ENCODE measurements around the gene KDELR1. TPM values are rescaled to one million over a fixed set of nuclear protein-coding genes. Genes with fewer than 3 reads are reported as not detected.

Gene KDELR1
- total and polyA plus RNA-seq, 7 donors: 61.5 to 195 (median 76.8) TPM

DNA sequence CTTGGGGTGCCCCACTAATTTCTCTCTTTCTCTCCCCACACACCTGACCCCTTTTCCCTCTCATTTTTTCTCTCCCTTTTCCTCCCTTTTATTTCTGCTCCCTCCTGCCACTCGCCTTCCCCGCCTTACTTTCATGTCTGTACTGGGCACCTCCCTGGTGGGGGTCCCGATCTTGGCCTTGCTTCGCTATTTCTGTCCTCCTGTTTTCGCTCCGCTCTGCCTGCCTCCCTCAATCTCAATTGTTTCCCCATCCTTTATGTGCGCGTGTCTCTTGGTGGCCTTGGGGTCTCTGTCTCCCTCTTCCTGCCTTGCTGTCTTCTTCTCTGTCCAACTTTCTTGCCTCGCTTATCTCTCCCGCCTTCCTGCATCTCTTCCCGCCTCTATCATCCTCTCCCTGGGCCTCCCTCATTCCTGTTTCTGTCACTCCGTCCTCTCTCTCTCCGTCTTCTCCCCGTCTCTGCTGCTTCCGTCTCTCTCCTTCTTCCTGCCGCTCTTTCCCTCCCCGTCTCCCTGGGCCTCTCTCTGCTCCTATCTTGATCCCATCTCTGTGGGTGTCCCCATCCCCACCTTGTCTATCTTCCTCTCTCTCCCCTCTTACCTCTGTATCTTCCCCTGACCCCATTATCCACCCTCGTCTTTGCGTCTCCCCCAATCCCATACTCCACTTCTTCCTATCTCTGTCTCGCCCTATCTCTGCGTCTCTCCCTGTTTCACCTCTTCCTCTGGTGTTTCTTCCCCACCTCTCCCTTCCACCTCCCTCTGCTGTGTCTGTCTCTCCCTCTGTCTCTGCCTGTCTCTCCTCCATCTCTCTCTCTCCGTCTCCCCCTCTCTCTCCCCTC is 6.1 kb upstream of the KDELR1 start:
- H3K36me3 ChIP-seq: no peaks in the 10 kb centered on the region
- TF ChIP-seq POLR2A (IDR thresholded peaks at IDR 0.05): no peak
- no peak for TF ChIP-seq POLR2AphosphoS5 (IDR thresholded peaks at IDR 0.05)
- TF ChIP-seq CTCF (IDR thresholded peaks at IDR 0.05): no peak
- TF ChIP-seq EP300 (IDR thresholded peaks at IDR 0.05): no peak
- H3K4me3 ChIP-seq: peak overlapping the region in 2 of 4 donors; percentile 36 to 46
- intact Hi-C loops (cut with DNase I): no loop called here
- WGBS, 2 donors: 47% methylated on average over 22 of the region's 22 CpGs
- peaks cover 45 to 67% (median 61%) of the 10 kb centered on the region in 3 donors for H3K27me3 ChIP-seq
- no peaks in the 10 kb centered on the region for H3K9me3 ChIP-seq
- no peak overlapping the region for H3K27ac ChIP-seq
- H3K4me1 ChIP-seq: peaks cover 0 to 31% (median 26%) of the 10 kb centered on the region in 4 donors
- DNase-seq: no peak

- no peak overlapping the region for H3K27ac ChIP-seq
- peaks cover 45 to 73% (median 67%) of the 10 kb centered on the region in 3 donors for H3K27me3 ChIP-seq
- H3K4me1 ChIP-seq: peaks cover 0 to 31% (median 26%) of the 10 kb centered on the region in 4 donors
- DNase-seq: no peak
- WGBS, 2 donors: 42 to 53% methylated on average over 2 of the region's 2 CpGs
- H3K9me3 ChIP-seq: no peaks in the 10 kb centered on the region
- H3K36me3 ChIP-seq: no peaks in the 10 kb centered on the region
- no peak overlapping the region for H3K4me3 ChIP-seq
- intact Hi-C loops (cut with DNase I): no loop called here
- TF ChIP-seq EP300 (IDR thresholded peaks at IDR 0.05) (no peak), POLR2AphosphoS5 (IDR thresholded peaks at IDR 0.05) (no peak), POLR2A (IDR thresholded peaks at IDR 0.05) (no peak), CTCF (IDR thresholded peaks at IDR 0.05) (no peak)
Measured at GRCh38 chr19:48396824-48397176, 5.4 kb upstream of the KDELR1 start.

- H3K9me3 ChIP-seq: no peaks in the 10 kb centered on the region
- H3K4me3 ChIP-seq: no peak overlapping the region
- H3K27ac ChIP-seq: no peak overlapping the region
- no peaks in the 10 kb centered on the region for H3K36me3 ChIP-seq
- DNase-seq: no peak
- intact Hi-C loops (cut with DNase I): no loop called here
- peaks cover 45 to 73% (median 67%) of the 10 kb centered on the region in 3 donors for H3K27me3 ChIP-seq
- 33 to 50% methylated on average over 24 of the region's 24 CpGs for WGBS, 2 donors
- peaks cover 0 to 33% (median 26%) of the 10 kb centered on the region in 4 donors for H3K4me1 ChIP-seq
- no peak for TF ChIP-seq CTCF (IDR thresholded peaks at IDR 0.05)
- no peak for TF ChIP-seq EP300 (IDR thresholded peaks at IDR 0.05)
Measured at GRCh38 chr19:48396016-48396823, 4.9 kb upstream of the KDELR1 start.

- no peak for TF ChIP-seq CTCF (IDR thresholded peaks at IDR 0.05)
- no peak for TF ChIP-seq POLR2A (IDR thresholded peaks at IDR 0.05)
- no peak for TF ChIP-seq POLR2AphosphoS5 (IDR thresholded peaks at IDR 0.05)
- no peak for TF ChIP-seq EP300 (IDR thresholded peaks at IDR 0.05)
- intact Hi-C loops (cut with DNase I): no loop called here
- 23 to 36% methylated on average over 9 of the region's 9 CpGs for WGBS, 2 donors
- H3K9me3 ChIP-seq: no peaks in the 10 kb centered on the region
- peaks cover 45 to 73% (median 67%) of the 10 kb centered on the region in 3 donors for H3K27me3 ChIP-seq
- no peak overlapping the region for H3K27ac ChIP-seq
- H3K36me3 ChIP-seq: no peaks in the 10 kb centered on the region
- no peak overlapping the region for H3K4me3 ChIP-seq
- DNase-seq: no peak
- H3K4me1 ChIP-seq: peaks cover 0 to 34% (median 26%) of the 10 kb centered on the region in 4 donors
Measured at GRCh38 chr19:48395499-48395898, 4.1 kb upstream of the KDELR1 start.
